ENCODE results near the gene GNA14.
"Not testable (repeated sequence)": the region's sequence is repeated elsewhere in the genome, so short reads cannot be mapped to it uniquely, and the experiment has no call there.

GNA14 gene

DNA sequence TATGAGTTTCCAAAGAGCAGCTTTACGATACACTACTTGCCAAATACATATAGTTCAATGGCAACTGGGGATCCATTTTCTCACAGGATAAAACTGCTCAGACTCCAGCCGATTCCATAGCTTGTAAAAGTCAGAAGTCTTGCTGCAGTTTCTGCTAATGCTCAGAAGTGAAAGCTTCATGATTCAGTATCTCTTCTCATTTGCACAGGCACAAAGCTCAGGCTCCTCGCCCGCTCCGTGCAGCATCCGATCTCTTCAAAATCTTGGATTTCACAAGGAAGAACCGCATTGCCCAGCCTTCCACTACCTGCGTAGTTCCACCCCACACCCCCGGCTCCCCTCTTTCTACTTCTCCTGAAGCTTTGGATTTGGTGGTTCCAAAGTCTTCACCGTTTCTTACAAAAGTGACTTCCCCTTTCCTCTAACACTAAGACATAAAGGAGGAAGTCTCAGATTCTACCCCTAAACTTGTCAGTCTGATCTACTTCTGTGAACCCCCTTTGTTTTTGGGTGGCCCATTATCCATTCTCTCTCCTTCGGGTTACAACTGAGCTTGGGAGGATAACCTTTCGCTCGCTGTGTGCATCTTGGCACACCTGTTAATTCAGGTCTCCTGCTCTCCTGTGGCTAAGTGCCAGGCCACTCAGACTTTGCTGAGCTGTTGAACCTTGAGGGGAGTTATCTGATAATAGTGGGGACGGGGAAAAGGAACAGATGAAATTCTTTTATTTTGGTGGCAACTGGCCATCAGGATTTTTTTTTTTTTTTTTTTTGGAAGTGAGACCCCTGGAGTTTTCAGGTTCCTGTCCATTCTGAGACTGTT is 194.1 kb downstream of the GNA14 start:
- TF ChIP-seq, protein P1, sequence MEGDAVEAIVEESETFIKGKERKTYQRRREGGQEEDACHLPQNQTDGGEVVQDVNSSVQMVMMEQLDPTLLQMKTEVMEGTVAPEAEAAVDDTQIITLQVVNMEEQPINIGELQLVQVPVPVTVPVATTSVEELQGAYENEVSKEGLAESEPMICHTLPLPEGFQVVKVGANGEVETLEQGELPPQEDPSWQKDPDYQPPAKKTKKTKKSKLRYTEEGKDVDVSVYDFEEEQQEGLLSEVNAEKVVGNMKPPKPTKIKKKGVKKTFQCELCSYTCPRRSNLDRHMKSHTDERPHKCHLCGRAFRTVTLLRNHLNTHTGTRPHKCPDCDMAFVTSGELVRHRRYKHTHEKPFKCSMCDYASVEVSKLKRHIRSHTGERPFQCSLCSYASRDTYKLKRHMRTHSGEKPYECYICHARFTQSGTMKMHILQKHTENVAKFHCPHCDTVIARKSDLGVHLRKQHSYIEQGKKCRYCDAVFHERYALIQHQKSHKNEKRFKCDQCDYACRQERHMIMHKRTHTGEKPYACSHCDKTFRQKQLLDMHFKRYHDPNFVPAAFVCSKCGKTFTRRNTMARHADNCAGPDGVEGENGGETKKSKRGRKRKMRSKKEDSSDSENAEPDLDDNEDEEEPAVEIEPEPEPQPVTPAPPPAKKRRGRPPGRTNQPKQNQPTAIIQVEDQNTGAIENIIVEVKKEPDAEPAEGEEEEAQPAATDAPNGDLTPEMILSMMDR (IDR thresholded peaks at IDR 0.05) = no peak
- TF ChIP-seq ZFX (IDR thresholded peaks at IDR 0.05; ENCODE audit: borderline replicate concordance) = no peak
- no peak overlapping the region for H3K27ac ChIP-seq

DNA sequence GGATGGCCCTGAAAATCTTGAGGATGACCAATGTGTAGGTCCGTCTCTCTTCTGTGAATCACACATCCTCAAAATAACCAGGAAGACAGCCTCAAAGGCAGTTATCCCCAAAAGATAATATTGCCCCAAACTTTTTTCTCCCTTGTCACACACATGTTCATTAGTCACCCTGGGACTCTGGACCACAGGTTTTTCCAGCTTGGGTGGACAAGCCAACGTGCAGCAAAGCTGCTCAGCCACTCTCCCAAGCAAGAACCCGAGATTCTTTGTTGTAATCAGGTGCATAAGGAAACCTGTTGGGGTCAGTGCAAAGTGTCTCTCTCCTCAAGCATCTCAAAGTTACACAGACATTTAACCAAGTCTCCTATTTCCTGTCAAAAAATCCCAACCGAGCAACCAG is 196.6 kb downstream of the GNA14 start:
- no peak overlapping the region for H3K27ac ChIP-seq
- no peak for TF ChIP-seq ZFX (IDR thresholded peaks at IDR 0.05; ENCODE audit: borderline replicate concordance)
- TF ChIP-seq, protein P1 (IDR thresholded peaks at IDR 0.05) = no peak

DNA sequence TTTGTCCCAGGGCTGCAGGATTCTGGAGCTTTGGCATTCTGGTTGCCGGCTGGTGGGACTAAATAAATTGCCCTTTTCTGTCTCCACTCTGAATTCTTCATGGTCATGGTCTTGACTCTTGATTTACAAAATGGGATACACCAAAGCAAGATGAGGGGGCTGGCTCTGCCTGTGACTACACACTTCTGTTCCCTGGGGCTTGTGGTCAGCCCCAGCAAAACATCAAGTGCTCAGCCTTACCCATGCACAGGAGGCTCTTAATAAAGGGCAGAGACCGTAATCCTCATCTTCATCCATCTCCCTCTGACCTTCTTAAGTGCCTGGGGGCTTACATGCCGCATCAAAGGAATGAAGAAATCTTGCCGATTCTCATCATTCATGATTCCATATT is 198.0 kb downstream of the GNA14 start:
- H3K27ac ChIP-seq = no peak overlapping the region
- no peak for TF ChIP-seq ZFX (IDR thresholded peaks at IDR 0.05; ENCODE audit: borderline replicate concordance)
- TF ChIP-seq, protein P1 (IDR thresholded peaks at IDR 0.05) = no peak

DNA sequence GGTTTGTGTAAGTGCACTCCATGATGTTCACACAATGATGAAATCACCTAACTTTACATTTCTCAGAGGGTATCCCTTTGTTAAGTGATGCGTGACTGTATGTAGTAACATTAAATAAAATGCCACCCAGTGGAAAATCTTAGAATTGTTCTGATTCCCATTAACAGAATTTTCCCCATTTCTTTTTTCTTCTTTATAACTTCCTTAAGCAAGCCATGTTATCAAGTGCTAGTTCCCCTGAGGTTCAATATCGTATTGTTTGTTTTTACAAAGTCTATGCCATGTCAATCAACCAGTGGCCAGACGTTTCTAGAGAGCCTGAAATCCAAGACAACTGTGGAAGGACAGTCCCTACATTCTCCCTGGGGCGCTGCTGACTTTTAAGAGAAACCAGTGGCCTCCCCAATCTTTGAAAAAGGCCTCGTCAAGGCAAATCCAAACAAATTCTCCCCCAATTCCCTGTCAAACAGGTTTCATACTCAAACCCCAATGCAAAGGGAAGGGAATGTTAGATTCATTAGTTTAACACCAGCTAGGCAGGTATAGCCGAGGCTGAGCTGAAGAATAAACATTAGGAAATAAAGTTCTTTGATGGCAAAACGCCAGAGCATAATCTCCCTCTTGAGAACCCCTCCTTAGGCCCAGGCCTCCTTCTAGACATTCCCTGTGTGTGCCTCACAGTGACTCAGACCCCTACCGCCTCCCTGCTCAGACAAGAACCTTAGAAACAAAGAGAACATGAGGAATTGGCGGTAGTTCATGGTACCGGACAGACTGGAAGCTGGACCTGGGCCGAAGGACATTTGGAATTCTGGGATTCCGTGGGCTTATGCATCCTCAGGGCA is 198.7 kb downstream of the GNA14 start:
- TF ChIP-seq ZFX (IDR thresholded peaks at IDR 0.05; ENCODE audit: borderline replicate concordance) = no peak
- TF ChIP-seq, protein P1 (IDR thresholded peaks at IDR 0.05) = 0 out of 2 replicates have a peak, but pooled peaks have one; percentile 5
- no peak overlapping the region for H3K27ac ChIP-seq

DNA sequence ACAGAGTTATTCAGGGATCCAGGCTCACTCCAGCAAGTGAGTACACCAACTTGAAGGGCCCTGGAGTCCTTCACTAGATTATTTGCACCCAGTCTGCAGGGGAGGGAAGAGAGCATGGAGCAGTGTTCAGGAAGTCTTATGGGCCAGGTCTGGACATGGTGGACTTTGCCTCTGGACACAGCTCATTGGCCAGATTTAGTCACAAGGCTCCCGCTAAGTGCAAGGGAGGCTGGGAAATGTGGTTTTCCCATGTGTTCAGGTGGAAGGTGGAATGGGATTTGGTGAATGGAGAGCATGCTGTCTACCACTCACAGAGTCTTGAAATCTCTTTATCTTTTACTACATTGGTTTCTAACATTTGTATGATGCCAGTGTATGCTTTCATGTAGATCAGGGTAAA is 200.5 kb downstream of the GNA14 start:
- no peak for TF ChIP-seq ZFX (IDR thresholded peaks at IDR 0.05; ENCODE audit: borderline replicate concordance)
- TF ChIP-seq, protein P1 (IDR thresholded peaks at IDR 0.05) = no peak
- no peak overlapping the region for H3K27ac ChIP-seq

DNA sequence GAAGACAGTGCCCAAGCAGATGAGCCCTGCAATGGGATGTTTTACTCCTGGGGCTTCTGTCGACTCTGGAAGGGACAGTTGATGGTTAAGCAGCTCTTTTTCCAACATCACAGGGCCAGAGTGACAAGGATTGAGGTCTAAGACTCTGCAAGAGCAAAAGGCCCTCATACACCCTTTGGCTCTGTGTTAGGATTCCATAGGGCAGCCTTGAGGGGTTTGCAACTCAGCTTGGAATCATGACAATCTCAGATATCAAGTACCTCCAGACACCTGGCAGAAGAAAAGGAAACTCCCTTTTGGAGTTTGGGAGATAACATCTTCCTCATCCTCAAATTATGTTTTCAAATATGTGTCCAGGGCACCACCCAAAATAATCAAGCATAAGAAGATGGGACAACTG is 205.7 kb downstream of the GNA14 start:
- TF ChIP-seq, protein P1 (IDR thresholded peaks at IDR 0.05) = no peak
- TF ChIP-seq ZFX (IDR thresholded peaks at IDR 0.05; ENCODE audit: borderline replicate concordance) = no peak
- no peak overlapping the region for H3K27ac ChIP-seq

DNA sequence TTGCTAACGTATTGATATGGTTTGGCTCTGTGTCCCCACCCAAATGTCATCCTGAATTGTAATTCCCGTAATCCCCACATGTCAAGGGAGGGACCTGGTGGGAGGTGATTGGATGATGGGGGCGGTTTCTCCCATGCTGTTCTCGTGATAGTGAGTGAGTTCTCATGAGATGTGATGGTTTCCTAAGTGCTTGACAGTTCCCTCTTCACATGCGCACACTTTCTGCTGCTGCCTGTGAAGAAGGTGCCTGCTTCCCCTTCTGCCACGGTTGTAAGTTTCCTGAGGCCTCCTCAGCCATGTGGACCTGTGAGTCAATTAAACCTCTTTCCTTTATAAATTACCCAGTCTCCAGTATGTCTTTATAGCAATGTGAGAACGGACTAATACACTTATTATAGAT is 207.0 kb downstream of the GNA14 start:
- H3K27ac ChIP-seq = not testable (repeated sequence)
